Subcutaneous adipose tissue (tissue), 4 donors: ENCODE results near the gene TECPR1. TPM values are rescaled to one million over a fixed set of nuclear protein-coding genes. Genes with fewer than 3 reads are reported as not detected.

Experiments
- CTCF ChIP-seq: fragments of 450-650 bp; IDR thresholded peaks from one replicate; pipeline ENCODE4 v1.5.1; 2016; ENCODE audit warnings: low read depth, mild to moderate bottlenecking, control low read depth, antibody characterized with exemption, moderate library complexity
- total RNA-seq, 4 donors: library from RNA; depleted of rRNA; stranded (reverse); fragments of >200 nt; gene quantifications; one replicate each; pipeline ENCODE4 v1.1.0, GENCODE V29; 2016

TECPR1 gene
- total RNA-seq, 4 donors from 2014 or later: 9.7 to 36.2 (median 11.9) TPM

- TF ChIP-seq CTCF: no peak
Observed at GRCh38 chr7:98217623-98218582, 34.1 kb downstream of the TECPR1 start.

GRCh38 chr7:98216941-98217622 is 35.0 kb downstream of the TECPR1 start:
- TF ChIP-seq CTCF: no peak

GRCh38 chr7:98215561-98216495 is 36.2 kb downstream of the TECPR1 start:
- TF ChIP-seq CTCF: no peak

- no peak for TF ChIP-seq CTCF
Observed at GRCh38 chr7:98214811-98215321, 37.2 kb downstream of the TECPR1 start.

- no peak for TF ChIP-seq CTCF
Observed at GRCh38 chr7:98213888-98214810, 37.9 kb downstream of the TECPR1 start.

GRCh38 chr7:98213296-98213887 is 38.6 kb downstream of the TECPR1 start:
- no peak for TF ChIP-seq CTCF
